ENCODE data around the gene BTBD16.

BTBD16 gene

DNA sequence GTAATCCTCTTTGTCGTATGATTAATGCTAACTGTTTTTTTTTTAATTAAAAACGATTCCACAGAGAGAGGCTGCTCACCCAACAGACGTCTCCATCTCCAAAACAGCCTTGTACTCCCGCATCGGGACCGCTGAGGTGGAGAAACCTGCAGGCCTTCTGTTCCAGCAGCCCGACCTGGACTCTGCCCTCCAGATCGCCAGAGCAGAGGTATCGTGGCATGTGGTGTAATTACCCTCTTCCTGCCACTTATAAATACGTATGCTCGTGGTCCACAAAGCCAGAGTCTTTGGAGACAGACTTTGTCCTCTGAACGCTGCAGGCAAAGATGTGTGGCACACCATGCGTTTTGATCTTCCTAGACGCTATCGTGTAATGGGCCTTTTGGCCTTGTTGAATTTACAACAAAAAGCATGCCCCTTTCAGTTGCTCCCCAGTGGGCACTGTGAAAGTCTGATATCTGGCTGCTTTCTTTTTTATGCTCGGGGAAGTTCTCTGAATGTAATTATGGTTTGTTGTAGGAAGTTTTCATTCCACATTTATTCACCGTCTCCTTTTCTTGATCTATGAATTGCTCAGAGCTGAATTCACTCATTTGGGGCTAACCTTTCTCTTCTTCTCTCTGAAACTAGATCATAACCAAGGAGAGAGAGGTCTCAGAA lies 33.6 kb upstream of the BTBD16 start:
- Mint-ChIP-seq H3K36me3 (ENCODE audit: low read depth) (peaks cover 49% of the 10 kb centered on the region), H3K4me3 (no peak overlapping the region), H3K27ac (no peak overlapping the region), H3K9me3 (no peaks in the 10 kb centered on the region), H3K4me1 (peaks cover 33% of the 10 kb centered on the region), H3K27me3 (ENCODE audit: low read depth) (no peaks in the 10 kb centered on the region)
- TF ChIP-seq, protein P1, sequence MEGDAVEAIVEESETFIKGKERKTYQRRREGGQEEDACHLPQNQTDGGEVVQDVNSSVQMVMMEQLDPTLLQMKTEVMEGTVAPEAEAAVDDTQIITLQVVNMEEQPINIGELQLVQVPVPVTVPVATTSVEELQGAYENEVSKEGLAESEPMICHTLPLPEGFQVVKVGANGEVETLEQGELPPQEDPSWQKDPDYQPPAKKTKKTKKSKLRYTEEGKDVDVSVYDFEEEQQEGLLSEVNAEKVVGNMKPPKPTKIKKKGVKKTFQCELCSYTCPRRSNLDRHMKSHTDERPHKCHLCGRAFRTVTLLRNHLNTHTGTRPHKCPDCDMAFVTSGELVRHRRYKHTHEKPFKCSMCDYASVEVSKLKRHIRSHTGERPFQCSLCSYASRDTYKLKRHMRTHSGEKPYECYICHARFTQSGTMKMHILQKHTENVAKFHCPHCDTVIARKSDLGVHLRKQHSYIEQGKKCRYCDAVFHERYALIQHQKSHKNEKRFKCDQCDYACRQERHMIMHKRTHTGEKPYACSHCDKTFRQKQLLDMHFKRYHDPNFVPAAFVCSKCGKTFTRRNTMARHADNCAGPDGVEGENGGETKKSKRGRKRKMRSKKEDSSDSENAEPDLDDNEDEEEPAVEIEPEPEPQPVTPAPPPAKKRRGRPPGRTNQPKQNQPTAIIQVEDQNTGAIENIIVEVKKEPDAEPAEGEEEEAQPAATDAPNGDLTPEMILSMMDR (IDR thresholded peaks at IDR 0.05; ENCODE audit: unreplicated experiment in 3 of 3) = no peak

DNA sequence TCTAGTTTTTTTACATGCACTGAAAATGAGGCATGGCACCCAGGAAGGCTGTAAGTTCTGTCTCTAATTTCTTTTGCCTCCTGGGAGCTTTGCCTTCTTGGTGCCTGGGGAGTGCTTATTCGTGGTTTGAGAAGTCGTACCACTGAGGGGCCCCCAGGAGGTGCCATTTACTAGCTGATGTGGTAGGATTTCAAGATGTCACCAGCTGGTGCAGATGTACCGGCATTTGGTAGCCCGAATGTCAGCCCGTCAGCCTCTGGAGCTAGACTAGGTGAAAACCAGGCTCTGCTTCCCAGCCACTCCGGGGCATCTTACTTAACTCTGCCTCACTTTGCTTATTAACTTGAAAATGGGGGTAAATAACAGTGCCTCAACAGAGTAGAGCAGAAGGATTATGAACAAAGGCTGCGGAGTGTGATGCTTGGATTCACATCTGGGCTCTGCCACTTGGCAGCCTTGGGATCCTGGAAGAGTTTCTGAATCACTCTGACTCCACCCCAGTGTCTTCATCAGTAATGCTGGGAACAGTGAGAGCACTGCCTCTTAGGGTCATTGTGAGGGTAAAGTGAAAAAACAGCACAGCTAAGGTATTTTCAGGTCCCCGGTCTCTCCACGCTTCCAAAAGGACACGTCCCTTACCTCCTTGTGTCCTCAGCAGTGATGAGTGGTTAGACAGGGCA lies 31.4 kb upstream of the BTBD16 start:
- H3K27me3 Mint-ChIP-seq (ENCODE audit: low read depth) = no peaks in the 10 kb centered on the region
- no peaks in the 10 kb centered on the region for H3K9me3 Mint-ChIP-seq
- no peak overlapping the region for H3K4me3 Mint-ChIP-seq
- H3K36me3 Mint-ChIP-seq (ENCODE audit: low read depth) = peaks cover 52% of the 10 kb centered on the region
- no peak overlapping the region for H3K27ac Mint-ChIP-seq
- H3K4me1 Mint-ChIP-seq = peaks cover 21% of the 10 kb centered on the region
- TF ChIP-seq, protein P1 (IDR thresholded peaks at IDR 0.05; ENCODE audit: unreplicated experiment in 3 of 3) = no peak

DNA sequence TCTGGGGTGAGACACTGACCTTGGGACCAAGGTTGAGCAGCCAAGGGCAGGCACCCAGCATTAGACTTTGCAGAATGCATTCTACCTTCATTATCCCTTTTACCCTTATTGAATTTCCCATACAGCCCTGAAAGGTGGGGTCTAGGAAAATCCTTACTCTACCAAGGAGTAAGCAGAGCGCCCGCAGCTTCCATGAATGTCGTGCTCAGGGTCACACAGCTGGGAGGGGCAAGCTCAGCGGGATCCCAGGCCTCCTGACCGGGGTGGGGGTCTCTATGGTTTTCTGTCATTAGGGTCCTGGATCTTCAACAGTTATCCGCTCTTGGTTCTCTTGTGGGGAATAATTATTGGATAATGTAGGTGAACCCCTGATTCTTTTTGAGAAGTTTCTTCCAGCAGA lies 30.7 kb upstream of the BTBD16 start:
- peaks cover 25% of the 10 kb centered on the region for H3K4me1 Mint-ChIP-seq
- no peak overlapping the region for H3K27ac Mint-ChIP-seq
- H3K36me3 Mint-ChIP-seq (ENCODE audit: low read depth) = peaks cover 57% of the 10 kb centered on the region
- H3K9me3 Mint-ChIP-seq = no peaks in the 10 kb centered on the region
- no peaks in the 10 kb centered on the region for H3K27me3 Mint-ChIP-seq (ENCODE audit: low read depth)
- H3K4me3 Mint-ChIP-seq = no peak overlapping the region
- TF ChIP-seq, protein P1 (IDR thresholded peaks at IDR 0.05; ENCODE audit: unreplicated experiment in 3 of 3) = no peak

DNA sequence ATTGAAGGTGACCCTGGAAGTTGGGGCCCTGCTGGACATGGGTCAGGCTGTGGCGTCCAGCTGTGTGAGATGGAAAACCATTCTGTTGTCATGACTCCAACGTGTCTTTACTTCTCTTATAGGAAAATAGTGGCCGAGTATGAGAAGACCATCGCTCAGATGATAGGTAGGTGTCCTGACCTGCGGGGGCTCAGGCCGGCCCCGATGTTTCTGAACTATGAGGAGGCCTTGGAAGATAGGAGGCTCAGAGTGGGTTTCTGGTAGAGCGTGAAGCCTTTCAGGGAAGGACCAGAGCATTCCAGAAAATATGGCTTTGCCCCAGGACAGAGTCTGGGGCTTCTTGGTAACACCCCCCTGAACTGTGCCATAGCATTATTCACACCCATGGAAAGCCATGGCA lies 29.3 kb upstream of the BTBD16 start:
- Mint-ChIP-seq H3K27ac (no peak overlapping the region), H3K36me3 (ENCODE audit: low read depth) (peaks cover 52% of the 10 kb centered on the region), H3K9me3 (no peaks in the 10 kb centered on the region), H3K4me1 (peaks cover 16% of the 10 kb centered on the region), H3K27me3 (ENCODE audit: low read depth) (no peaks in the 10 kb centered on the region), H3K4me3 (no peak overlapping the region)
- TF ChIP-seq, protein P1 (IDR thresholded peaks at IDR 0.05; ENCODE audit: unreplicated experiment in 3 of 3) = no peak

DNA sequence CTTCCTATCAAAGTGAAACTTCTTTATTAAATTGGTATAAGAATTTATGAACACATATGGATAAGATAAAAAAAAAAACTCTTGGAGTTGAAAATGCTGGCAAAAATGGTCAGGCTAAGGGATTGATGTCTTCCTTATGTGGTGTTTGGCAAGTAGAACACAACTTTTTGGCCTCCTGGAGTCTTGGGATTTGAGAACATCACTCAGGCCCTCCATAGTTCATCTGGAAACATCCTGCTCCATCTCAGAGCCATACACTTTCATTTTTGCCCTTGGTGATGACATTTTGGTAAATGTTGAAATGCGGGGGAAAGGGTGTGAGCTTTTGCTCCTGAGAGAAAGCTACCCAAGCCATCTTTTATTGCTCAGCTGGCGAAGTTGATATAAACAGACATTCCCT lies 27.5 kb upstream of the BTBD16 start:
- Mint-ChIP-seq H3K27me3 (ENCODE audit: low read depth) (no peaks in the 10 kb centered on the region), H3K36me3 (ENCODE audit: low read depth) (peaks cover 50% of the 10 kb centered on the region), H3K4me3 (no peak overlapping the region), H3K4me1 (peaks cover 16% of the 10 kb centered on the region), H3K9me3 (no peaks in the 10 kb centered on the region), H3K27ac (no peak overlapping the region)
- TF ChIP-seq, protein P1 (IDR thresholded peaks at IDR 0.05; ENCODE audit: unreplicated experiment in 3 of 3) = no peak

All from nephron (organoid).